ENCODE data around the gene MAST2. TPM values are rescaled to one million over a fixed set of nuclear protein-coding genes. Genes with fewer than 3 reads are reported as not detected.
"Not testable (repeated sequence)": the region's sequence is repeated elsewhere in the genome, so short reads cannot be mapped to it uniquely, and the experiment has no call there.

MAST2 gene
- total and polyA plus RNA-seq, 3 donors from 2014 or later: 88.4 to 158 (median 113) TPM

DNA sequence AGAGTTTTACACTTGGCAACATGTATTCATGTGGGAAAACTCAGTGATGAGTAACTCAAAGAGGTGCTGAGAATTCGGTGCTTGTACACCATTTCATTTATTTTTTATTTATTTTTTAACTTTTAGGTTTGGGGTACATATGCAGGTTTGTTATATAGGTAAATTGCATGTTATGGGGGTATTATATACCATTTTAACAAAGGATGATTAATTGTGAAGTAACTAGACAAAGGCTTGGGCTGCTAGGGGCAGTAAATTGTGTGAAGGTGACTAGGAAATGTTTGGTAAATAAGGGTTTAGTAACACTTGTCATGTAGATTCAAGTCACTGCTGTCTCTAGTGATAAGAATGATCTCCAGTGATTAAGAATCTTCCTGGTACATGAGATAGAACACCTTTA lies 139.0 kb downstream of the MAST2 start:
- Histone ChIP-seq H3K27ac (no peak overlapping the region), H3K36me3 (ENCODE audit: low read depth, missing control alignments) (no peaks in the 10 kb centered on the region), H3K4me3 (no peak overlapping the region), H3K9me3 (no peaks in the 10 kb centered on the region), H3K27me3 (no peaks in the 10 kb centered on the region), H3K4me1 (no peaks in the 10 kb centered on the region)
- no peak for DNase-seq
- TF ChIP-seq, protein P1, sequence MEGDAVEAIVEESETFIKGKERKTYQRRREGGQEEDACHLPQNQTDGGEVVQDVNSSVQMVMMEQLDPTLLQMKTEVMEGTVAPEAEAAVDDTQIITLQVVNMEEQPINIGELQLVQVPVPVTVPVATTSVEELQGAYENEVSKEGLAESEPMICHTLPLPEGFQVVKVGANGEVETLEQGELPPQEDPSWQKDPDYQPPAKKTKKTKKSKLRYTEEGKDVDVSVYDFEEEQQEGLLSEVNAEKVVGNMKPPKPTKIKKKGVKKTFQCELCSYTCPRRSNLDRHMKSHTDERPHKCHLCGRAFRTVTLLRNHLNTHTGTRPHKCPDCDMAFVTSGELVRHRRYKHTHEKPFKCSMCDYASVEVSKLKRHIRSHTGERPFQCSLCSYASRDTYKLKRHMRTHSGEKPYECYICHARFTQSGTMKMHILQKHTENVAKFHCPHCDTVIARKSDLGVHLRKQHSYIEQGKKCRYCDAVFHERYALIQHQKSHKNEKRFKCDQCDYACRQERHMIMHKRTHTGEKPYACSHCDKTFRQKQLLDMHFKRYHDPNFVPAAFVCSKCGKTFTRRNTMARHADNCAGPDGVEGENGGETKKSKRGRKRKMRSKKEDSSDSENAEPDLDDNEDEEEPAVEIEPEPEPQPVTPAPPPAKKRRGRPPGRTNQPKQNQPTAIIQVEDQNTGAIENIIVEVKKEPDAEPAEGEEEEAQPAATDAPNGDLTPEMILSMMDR (IDR thresholded peaks at IDR 0.05): no peak
- TF ChIP-seq POLR2A (IDR thresholded peaks at IDR 0.05): no peak
- 97 to 98% methylated on average over 1 of the region's 1 CpG for WGBS, 2 donors
- intact Hi-C loops (cut with DNase I; ENCODE audit: low total_unique reads): no loop called here

DNA sequence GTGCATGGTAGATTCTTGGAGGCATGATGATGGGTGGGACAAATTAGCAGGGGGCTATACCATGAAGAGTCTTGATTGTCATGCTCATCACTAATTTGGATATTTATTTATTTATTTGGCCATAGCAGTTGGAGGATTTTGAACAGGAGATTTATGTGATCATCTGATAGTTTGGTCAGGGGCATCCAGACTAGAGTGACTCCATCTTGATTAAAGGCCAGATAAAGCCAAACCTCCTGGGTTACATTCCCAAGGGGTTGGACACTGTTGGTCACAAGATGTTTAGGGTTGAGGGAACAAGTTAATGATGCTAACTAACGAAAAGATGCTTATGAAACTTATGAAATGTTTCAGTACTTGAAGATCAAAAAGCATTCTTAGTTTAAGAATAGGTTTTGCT lies 139.8 kb downstream of the MAST2 start:
- Histone ChIP-seq H3K4me3 (no peak overlapping the region), H3K27ac (no peak overlapping the region), H3K36me3 (ENCODE audit: low read depth, missing control alignments) (no peaks in the 10 kb centered on the region), H3K27me3 (no peaks in the 10 kb centered on the region), H3K9me3 (no peaks in the 10 kb centered on the region), H3K4me1 (no peaks in the 10 kb centered on the region)
- DNase-seq: no peak
- no peak for TF ChIP-seq POLR2A (IDR thresholded peaks at IDR 0.05)
- TF ChIP-seq, protein P1 (IDR thresholded peaks at IDR 0.05): no peak
- 0% methylated on average over 1 of the region's 1 CpG for WGBS, 2 donors
- intact Hi-C loops (cut with DNase I; ENCODE audit: low total_unique reads): no loop called here

DNA sequence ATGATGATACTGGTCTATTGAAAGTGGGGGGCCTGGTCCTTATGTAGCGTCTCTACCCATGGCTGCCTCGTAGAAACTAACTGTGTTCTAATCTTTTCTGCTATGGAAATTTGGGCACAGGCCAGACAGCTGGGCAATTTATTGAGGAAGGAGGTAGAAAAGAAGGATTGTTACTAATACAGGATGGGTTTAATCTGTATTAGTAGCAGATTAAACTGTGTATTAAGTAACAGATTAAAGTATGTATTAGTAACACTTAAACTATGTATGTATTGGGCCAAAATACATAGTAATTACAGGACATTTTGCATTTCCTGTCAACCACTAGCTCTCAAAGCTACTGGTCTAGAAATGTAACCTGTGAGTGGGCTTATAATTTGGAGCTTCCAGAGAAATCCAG lies 142.0 kb downstream of the MAST2 start:
- peak; percentile 56 for DNase-seq
- no peak overlapping the region for H3K27ac ChIP-seq
- 27 to 43% methylated on average over 2 of the region's 2 CpGs for WGBS, 2 donors
- H3K27me3 ChIP-seq: no peaks in the 10 kb centered on the region
- intact Hi-C loops (cut with DNase I; ENCODE audit: low total_unique reads): no loop called here
- H3K4me3 ChIP-seq: no peak overlapping the region
- H3K4me1 ChIP-seq: no peaks in the 10 kb centered on the region
- TF ChIP-seq POLR2A (IDR thresholded peaks at IDR 0.05): no peak
- TF ChIP-seq, protein P1 (IDR thresholded peaks at IDR 0.05): no peak
- no peaks in the 10 kb centered on the region for H3K9me3 ChIP-seq
- no peaks in the 10 kb centered on the region for H3K36me3 ChIP-seq (ENCODE audit: low read depth, missing control alignments)

DNA sequence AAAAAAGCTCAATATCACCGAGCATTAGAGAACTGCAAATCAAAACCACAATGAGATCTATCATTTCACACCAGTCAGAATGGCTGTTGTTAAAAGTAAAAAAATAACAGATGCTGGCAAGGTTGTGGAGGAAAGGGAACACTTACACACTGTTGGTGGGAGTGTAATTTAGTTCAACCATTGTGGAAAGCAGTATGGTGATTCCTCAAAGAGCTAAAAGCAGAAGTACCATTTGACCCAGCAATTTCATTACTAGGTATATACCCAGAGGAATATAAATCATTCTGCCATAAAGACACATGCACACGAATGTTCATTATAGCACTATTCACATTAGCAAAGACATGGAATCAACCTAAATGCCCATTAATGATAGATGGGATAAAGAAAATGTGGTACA lies 146.1 kb downstream of the MAST2 start:
- H3K36me3 ChIP-seq (ENCODE audit: low read depth, missing control alignments); H3K27me3 ChIP-seq; intact Hi-C loops (cut with DNase I; ENCODE audit: low total_unique reads); DNase-seq; H3K27ac ChIP-seq; H3K9me3 ChIP-seq; H3K4me1 ChIP-seq; H3K4me3 ChIP-seq: not testable (repeated sequence)
- WGBS, 2 donors: 84 to 93% methylated on average over 2 of the region's 2 CpGs

DNA sequence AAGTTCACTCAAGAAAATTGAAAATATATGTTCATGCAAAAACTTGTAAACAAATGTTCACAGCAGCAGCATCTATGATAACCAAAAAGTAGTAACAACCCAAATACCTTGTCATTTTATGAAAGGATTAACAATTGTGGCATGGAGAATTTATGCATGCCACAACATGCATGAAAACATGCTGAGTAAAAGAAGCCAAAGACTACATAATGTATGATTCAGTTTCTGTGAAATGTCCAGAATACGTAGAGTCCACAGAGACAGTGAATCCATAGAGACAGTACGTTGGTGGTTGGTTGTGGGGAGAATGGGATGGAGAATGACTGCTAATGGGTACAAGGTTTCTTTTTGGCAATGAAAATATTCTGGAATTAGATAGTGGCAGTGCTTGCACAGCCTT lies 148.7 kb downstream of the MAST2 start:
- H3K36me3 ChIP-seq (ENCODE audit: low read depth, missing control alignments): no peaks in the 10 kb centered on the region
- H3K4me1 ChIP-seq: no peaks in the 10 kb centered on the region
- H3K4me3 ChIP-seq: no peak overlapping the region
- intact Hi-C loops (cut with DNase I; ENCODE audit: low total_unique reads): no loop called here
- H3K9me3 ChIP-seq: no peaks in the 10 kb centered on the region
- TF ChIP-seq, protein P1 (IDR thresholded peaks at IDR 0.05): no peak
- TF ChIP-seq POLR2A (IDR thresholded peaks at IDR 0.05): no peak
- DNase-seq: no peak
- 88 to 96% methylated on average over 2 of the region's 2 CpGs for WGBS, 2 donors
- H3K27me3 ChIP-seq: no peaks in the 10 kb centered on the region
- no peak overlapping the region for H3K27ac ChIP-seq

Measured in testis (tissue), 3 donors.